GM19193 (cell line): ENCODE results near the gene NCCRP1.

Source experiments
- POLR2A ChIP-seq: IDR thresholded peaks from 4 replicates; pipeline ENCODE4 v1.6.1; 2011; ENCODE audit not compliant: insufficient read depth, insufficient read length; ENCODE audit errors: extremely low read depth

The NCCRP1 gene

GRCh38 chr19:39158646-39159260 lies 38.0 kb upstream of the NCCRP1 start:
- TF ChIP-seq POLR2A: no peak

GRCh38 chr19:39160523-39160861 lies 36.3 kb upstream of the NCCRP1 start:
- no peak for TF ChIP-seq POLR2A

GRCh38 chr19:39160889-39161672 lies 35.7 kb upstream of the NCCRP1 start:
- TF ChIP-seq POLR2A: no peak

GRCh38 chr19:39162441-39163043 lies 34.2 kb upstream of the NCCRP1 start:
- TF ChIP-seq POLR2A: no peak

- no peak for TF ChIP-seq POLR2A
These were observed 33.1 kb upstream of the NCCRP1 start for GRCh38 chr19:39163621-39164020.

GRCh38 chr19:39164289-39164688 lies 32.5 kb upstream of the NCCRP1 start:
- TF ChIP-seq POLR2A: no peak

GRCh38 chr19:39165857-39166256 lies 30.9 kb upstream of the NCCRP1 start:
- TF ChIP-seq POLR2A: no peak

- TF ChIP-seq POLR2A: no peak
These were observed 30.0 kb upstream of the NCCRP1 start for GRCh38 chr19:39166571-39167391.

GRCh38 chr19:39167461-39168257 lies 29.1 kb upstream of the NCCRP1 start:
- TF ChIP-seq POLR2A: no peak

- TF ChIP-seq POLR2A: no peak
These were observed 28.3 kb upstream of the NCCRP1 start for GRCh38 chr19:39168258-39169142.

GRCh38 chr19:39169143-39169810 lies 27.5 kb upstream of the NCCRP1 start:
- no peak for TF ChIP-seq POLR2A

GRCh38 chr19:39170386-39171231 lies 26.2 kb upstream of the NCCRP1 start:
- no peak for TF ChIP-seq POLR2A
